K562 (cell line): ENCODE measurements around the gene NCOR2. TPM values are rescaled to one million over a fixed set of nuclear protein-coding genes. Genes with fewer than 3 reads are reported as not detected.

Experiments
- CREB1 ChIP-seq, 2 experiments: sonication (generic) in 1 of 2; formaldehyde crosslinking in 1 of 2; IDR thresholded peaks; 2 replicates each; pipeline versions ENCODE4 v1.6.1 to v1.8.0; 2012 to 2022; ENCODE audit warnings: inconsistent platforms in 1 of 2, mild to moderate bottlenecking in 1 of 2, missing genetic modification reagents in 1 of 2, moderate library complexity in 1 of 2
- ETV6 ChIP-seq, 3 experiments: fragments of 150-350 bp in 1 of 3; sonication (generic) in 1 of 3; formaldehyde crosslinking in 1 of 3; IDR thresholded peaks; 2 replicates each; pipeline versions ENCODE4 v1.6.1 to v1.8.0; 2014 to 2022; ENCODE audit warnings: borderline replicate concordance in 2 of 3, low read depth in 2 of 3, antibody characterized with exemption in 1 of 3, low read length in 1 of 3, mild to moderate bottlenecking in 1 of 3, missing genetic modification reagents in 1 of 3
- GABPB1 ChIP-seq: sonication (generic); formaldehyde crosslinking; IDR thresholded peaks from 2 replicates; pipeline ENCODE4 v1.8.0; 2022; ENCODE audit warnings: mild to moderate bottlenecking, missing genetic modification reagents
- LEF1 ChIP-seq: fragments of 450-650 bp; IDR thresholded peaks from 2 replicates; pipeline ENCODE4 v1.6.1; 2016; ENCODE audit warnings: mild to moderate bottlenecking
- NCOA6 ChIP-seq: fragments of 450-650 bp; IDR thresholded peaks from 2 replicates; pipeline ENCODE4 v1.6.1; 2017; ENCODE audit warnings: mild to moderate bottlenecking
- OTX1 ChIP-seq: fragments of 450-650 bp; formaldehyde crosslinking; IDR thresholded peaks from 2 replicates; pipeline ENCODE4 v1.4.0; 2022; ENCODE audit warnings: mild to moderate bottlenecking
- SPI1 ChIP-seq: IDR thresholded peaks from 2 replicates; pipeline ENCODE4 v1.6.1; 2011; ENCODE audit warnings: low read depth, low read length, control low read depth, borderline replicate concordance
- ZNF316 ChIP-seq: fragments of 450-650 bp; IDR thresholded peaks from 2 replicates; pipeline ENCODE4 v1.6.1; 2016
- polyA plus RNA-seq, 8 experiments: library from polyadenylated mRNA; depleted of rRNA in 4 of 8; stranded (reverse) in 5 of 8; unstranded in 3 of 8; fragments of >200 nt; fragmentation: Nextera tagmentation in 2 of 8; fragmentation: Illumina TruSeq in 1 of 8; extraction: Ambion mirVana in 2 of 8; extraction: Trizol in 1 of 8; gene quantifications; 2 replicates each; pipeline versions ENCODE4 v1.2.1 to v1.2.3, GENCODE V29; 2011 to 2014; ENCODE audit warnings: inconsistent platforms in 1 of 8, missing spikeins in 1 of 8
- total RNA-seq, 7 experiments: library from RNA; depleted of rRNA in 6 of 7; stranded (reverse); fragments of >200 nt in 6 of 7; fragmentation: Illumina TruSeq in 2 of 7; extraction: Trizol in 2 of 7; gene quantifications; 2 replicates each; pipeline versions ENCODE4 v1.2.1 to v1.2.3, GENCODE V29; 2011 to 2021; ENCODE audit warnings: low replicate concordance in 1 of 7
- TF ChIP-seq, protein P1 (sequence below): fragments of 250-450 bp; sonication (Bioruptor Pico); IDR thresholded peaks from 2 replicates; pipeline ENCODE4 v1.8.0; 2021; ENCODE audit warnings: moderate library complexity, mild to moderate bottlenecking, inconsistent platforms
- TF ChIP-seq, protein P2 (sequence below): fragments of 250-450 bp; sonication (Bioruptor Pico); IDR thresholded peaks from 2 replicates; pipeline ENCODE4 v1.6.1; 2021; ENCODE audit warnings: mild to moderate bottlenecking
- TF ChIP-seq, protein P3 (sequence below), 2 experiments: fragments of 450-650 bp; IDR thresholded peaks; 2 replicates each; pipeline ENCODE4 v1.6.1; 2016; ENCODE audit warnings: mild to moderate bottlenecking in 2 of 2, borderline replicate concordance in 1 of 2, low read depth in 1 of 2, moderate library complexity in 1 of 2
- TF ChIP-seq, protein P4 (sequence below): fragments of 150-350 bp; conservative IDR thresholded peaks from 2 replicates; pipeline ENCODE4 v1.6.1; 2014; ENCODE audit warnings: low read length

Gene NCOR2
- total and polyA plus RNA-seq, 9 of the 15 experiments (the other 6 are each of a cell fraction or from before 2014, with no cell fraction given), result 0.18 to 126 (median 8.4) TPM

DNA sequence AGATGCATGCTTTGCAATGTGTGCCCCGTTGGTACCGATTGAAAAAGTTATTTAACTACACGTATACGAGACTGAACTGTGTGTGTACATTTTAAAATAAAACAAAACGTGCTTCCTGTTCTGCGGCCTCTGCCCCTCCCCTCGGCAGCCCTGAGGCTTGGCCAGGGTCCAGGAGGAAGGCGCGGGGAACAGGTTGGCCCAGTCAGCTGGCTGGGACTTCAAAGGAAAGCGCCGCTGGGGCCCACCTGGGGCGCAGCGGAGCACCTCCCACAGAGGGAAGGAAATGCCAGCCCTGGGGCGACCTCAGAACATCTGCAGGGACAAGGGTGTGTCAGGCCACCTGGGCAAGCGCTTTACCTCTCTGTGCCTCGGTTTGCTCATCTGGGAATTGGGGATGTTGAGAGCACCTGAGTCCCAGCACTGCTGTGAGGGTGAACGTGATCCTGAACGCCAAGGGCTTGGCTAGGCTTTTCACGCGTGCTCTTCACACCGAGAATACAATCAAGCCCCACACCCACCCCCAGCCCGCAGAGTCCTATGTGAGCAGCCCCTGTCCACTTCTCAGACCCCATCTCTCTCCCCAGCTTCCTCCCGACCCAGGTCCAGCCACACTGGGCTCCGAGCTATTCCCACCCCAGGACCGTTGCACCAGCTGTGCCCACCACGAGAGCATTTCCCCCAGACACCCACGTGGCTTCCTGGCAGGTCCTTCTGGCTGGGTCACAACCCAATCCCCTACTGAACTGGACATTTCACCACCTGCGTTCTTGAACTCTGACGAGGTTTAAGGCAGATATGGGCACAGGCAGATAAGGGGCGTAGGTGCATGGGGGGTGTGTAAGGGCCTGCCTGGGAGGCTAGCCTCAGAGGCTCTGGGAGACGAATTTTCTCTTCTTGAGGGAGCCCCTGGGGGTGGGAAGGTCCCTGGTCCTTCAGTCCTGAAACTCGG lies 41.9 kb upstream of the NCOR2 start (continued):
- TF ChIP-seq, protein P1, sequence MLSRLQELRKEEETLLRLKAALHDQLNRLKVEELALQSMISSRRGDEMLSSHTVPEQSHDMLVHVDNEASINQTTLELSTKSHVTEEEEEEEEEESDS (CRISPR knock-in tag), result no peak
- TF ChIP-seq NCOA6, result no peak
- TF ChIP-seq, protein P2, sequence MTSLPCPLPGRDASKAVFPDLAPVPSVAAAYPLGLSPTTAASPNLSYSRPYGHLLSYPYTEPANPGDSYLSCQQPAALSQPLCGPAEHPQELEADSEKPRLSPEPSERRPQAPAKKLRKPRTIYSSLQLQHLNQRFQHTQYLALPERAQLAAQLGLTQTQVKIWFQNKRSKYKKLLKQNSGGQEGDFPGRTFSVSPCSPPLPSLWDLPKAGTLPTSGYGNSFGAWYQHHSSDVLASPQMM (CRISPR knock-in tag), result no peak
- no peak for TF ChIP-seq OTX1 (CRISPR knock-in tag)
- no peak for TF ChIP-seq ETV6 (IDR thresholded peaks at IDR 0.05; ENCODE audit: borderline replicate concordance in 1 of 2, low read depth in 2 of 2, low read length in 1 of 2)
- TF ChIP-seq ETV6 (CRISPR knock-in tag; IDR thresholded peaks at IDR 0.05; ENCODE audit: borderline replicate concordance), result no peak
- TF ChIP-seq SPI1, result peak; percentile 8; the same call in 1 of the 2 replicates
- TF ChIP-seq, protein P3, sequence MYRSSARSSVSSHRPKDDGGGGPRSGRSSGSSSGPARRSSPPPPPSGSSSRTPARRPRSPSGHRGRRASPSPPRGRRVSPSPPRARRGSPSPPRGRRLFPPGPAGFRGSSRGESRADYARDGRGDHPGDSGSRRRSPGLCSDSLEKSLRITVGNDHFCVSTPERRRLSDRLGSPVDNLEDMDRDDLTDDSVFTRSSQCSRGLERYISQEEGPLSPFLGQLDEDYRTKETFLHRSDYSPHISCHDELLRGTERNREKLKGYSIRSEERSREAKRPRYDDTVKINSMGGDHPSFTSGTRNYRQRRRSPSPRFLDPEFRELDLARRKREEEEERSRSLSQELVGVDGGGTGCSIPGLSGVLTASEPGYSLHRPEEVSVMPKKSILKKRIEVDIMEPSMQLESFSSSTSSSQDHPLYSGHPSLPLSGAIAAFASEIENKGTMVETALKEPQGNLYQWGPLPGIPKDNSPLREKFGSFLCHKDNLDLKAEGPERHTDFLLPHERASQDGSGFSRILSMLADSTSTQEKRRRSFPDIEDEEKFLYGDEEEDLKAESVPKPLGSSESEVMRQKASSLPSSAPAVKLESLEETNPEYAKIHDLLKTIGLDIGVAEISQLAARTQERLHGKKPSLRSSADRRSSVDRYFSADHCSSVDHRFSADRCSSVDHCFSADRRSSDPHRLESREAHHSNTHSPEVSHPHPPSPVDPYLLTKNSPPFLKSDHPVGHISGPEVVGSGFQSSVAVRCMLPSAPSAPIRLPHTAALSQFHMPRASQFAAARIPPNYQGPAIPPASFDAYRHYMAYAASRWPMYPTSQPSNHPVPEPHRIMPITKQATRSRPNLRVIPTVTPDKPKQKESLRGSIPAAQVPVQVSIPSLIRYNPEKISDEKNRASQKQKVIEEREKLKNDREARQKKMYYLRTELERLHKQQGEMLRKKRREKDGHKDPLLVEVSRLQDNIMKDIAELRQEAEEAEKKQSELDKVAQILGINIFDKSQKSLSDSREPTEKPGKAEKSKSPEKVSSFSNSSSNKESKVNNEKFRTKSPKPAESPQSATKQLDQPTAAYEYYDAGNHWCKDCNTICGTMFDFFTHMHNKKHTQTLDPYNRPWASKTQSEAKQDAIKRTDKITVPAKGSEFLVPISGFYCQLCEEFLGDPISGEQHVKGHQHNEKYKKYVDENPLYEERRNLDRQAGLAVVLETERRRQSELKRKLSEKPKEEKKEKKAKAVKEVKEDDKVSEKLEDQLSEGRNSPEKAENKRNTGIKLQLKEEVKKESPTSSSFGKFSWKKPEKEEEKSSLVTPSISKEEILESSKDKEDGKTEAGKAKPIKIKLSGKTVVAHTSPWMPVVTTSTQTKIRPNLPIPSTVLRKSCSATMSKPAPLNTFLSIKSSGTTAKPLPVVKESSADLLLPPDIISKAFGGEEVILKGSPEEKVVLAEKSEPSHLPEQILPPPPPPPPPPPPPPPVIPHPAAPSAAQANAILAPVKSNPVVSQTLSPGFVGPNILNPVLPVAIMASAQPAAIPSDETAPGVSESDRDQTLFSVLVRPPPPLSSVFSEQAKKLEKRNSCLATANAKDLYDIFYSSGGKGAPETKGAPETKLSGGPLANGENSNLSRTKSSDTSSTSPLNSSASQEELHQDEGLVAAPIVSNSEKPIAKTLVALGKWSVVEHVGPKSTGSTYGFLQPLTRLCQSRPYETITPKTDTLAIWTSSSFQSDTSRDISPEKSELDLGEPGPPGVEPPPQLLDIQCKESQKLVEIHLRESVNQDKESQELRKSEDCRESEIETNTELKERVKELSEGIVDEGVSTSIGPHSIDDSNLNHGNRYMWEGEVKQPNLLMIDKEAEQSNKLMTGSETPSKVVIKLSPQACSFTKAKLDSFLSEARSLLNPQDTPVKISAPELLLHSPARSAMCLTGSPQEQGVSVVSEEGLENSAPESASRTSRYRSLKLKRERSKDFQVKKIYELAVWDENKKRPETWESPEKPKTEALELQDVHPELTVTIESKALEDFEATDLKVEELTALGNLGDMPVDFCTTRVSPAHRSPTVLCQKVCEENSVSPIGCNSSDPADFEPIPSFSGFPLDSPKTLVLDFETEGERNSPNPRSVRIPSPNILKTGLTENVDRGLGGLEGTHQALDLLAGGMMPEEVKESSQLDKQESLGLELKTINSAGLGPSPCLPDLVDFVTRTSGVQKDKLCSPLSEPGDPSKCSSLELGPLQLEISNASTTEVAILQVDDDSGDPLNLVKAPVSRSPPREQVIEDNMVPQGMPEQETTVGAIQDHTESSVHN (IDR thresholded peaks at IDR 0.05; ENCODE audit: borderline replicate concordance in 1 of 2, low read depth in 1 of 2), result 0 out of 4 replicates have a peak, but pooled peaks of 1 of the 2 experiments have one; percentile 40
- TF ChIP-seq CREB1 (IDR thresholded peaks at IDR 0.05), result no peak
- TF ChIP-seq CREB1 (CRISPR knock-in tag; IDR thresholded peaks at IDR 0.05), result no peak
- peak; percentile 97 for TF ChIP-seq LEF1
- no peak for TF ChIP-seq ZNF316
- TF ChIP-seq GABPB1 (CRISPR knock-in tag), result no peak
- TF ChIP-seq, protein P4, sequence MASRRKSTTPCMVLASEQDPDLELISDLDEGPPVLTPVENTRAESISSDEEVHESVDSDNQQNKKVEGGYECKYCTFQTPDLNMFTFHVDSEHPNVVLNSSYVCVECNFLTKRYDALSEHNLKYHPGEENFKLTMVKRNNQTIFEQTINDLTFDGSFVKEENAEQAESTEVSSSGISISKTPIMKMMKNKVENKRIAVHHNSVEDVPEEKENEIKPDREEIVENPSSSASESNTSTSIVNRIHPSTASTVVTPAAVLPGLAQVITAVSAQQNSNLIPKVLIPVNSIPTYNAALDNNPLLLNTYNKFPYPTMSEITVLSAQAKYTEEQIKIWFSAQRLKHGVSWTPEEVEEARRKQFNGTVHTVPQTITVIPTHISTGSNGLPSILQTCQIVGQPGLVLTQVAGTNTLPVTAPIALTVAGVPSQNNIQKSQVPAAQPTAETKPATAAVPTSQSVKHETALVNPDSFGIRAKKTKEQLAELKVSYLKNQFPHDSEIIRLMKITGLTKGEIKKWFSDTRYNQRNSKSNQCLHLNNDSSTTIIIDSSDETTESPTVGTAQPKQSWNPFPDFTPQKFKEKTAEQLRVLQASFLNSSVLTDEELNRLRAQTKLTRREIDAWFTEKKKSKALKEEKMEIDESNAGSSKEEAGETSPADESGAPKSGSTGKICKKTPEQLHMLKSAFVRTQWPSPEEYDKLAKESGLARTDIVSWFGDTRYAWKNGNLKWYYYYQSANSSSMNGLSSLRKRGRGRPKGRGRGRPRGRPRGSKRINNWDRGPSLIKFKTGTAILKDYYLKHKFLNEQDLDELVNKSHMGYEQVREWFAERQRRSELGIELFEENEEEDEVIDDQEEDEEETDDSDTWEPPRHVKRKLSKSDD, result no peak
